GM21526 (cell line): ENCODE data around the gene FIBCD1.

ENCODE experiments used
- ATAC-seq: cut with Tn5 transposase; IDR thresholded peaks from one replicate; pipeline ENCODE4 v1.9.1; 2021; ENCODE audit warnings: moderate library complexity; ENCODE audit not compliant: unreplicated experiment, low FRiP score

FIBCD1 gene

GRCh38 chr9:130938652-130939404 is at the start of gene FIBCD1:
TSS of gene FIBCD1 (minus strand) at chr9:130939247. CDS start at chr9:130938607, 640 bp downstream.
- no peak for ATAC-seq

- ATAC-seq: no peak
Measured at GRCh38 chr9:130988400-130988747, 49.3 kb upstream of the FIBCD1 start.

GRCh38 chr9:130987738-130988399 is 48.8 kb upstream of the FIBCD1 start:
- ATAC-seq: no peak

GRCh38 chr9:130987054-130987453 is 48.0 kb upstream of the FIBCD1 start:
- ATAC-seq: no peak

GRCh38 chr9:130986356-130986965 is 47.4 kb upstream of the FIBCD1 start:
- ATAC-seq: no peak

- ATAC-seq: no peak
Measured at GRCh38 chr9:130985606-130986162, 46.6 kb upstream of the FIBCD1 start.

GRCh38 chr9:130985029-130985428 is 46.0 kb upstream of the FIBCD1 start:
- ATAC-seq: no peak

GRCh38 chr9:130984521-130984920 is 45.5 kb upstream of the FIBCD1 start:
- no peak for ATAC-seq

- no peak for ATAC-seq
Measured at GRCh38 chr9:130983970-130984369, 44.9 kb upstream of the FIBCD1 start.

- no peak for ATAC-seq
Measured at GRCh38 chr9:130983359-130983670, 44.3 kb upstream of the FIBCD1 start.

GRCh38 chr9:130982636-130983358 is 43.8 kb upstream of the FIBCD1 start:
- no peak for ATAC-seq

- no peak for ATAC-seq
Measured at GRCh38 chr9:130981756-130982137, 42.7 kb upstream of the FIBCD1 start.

- ATAC-seq: no peak
Measured at GRCh38 chr9:130981002-130981755, 42.1 kb upstream of the FIBCD1 start.

GRCh38 chr9:130980526-130980925 is 41.5 kb upstream of the FIBCD1 start:
- no peak for ATAC-seq

GRCh38 chr9:130979591-130980385 is 40.7 kb upstream of the FIBCD1 start:
- no peak for ATAC-seq

GRCh38 chr9:130977811-130978221 is 38.8 kb upstream of the FIBCD1 start:
- ATAC-seq: no peak

- ATAC-seq: no peak
Measured at GRCh38 chr9:130975932-130976841, 37.1 kb upstream of the FIBCD1 start.

- no peak for ATAC-seq
Measured at GRCh38 chr9:130975156-130975555, 36.1 kb upstream of the FIBCD1 start.
